ENCODE data around the gene RGS6. TPM values are rescaled to one million over a fixed set of nuclear protein-coding genes. Genes with fewer than 3 reads are reported as not detected.

The RGS6 gene
- total RNA-seq, 1 experiment from 2014 or later: not detected

DNA sequence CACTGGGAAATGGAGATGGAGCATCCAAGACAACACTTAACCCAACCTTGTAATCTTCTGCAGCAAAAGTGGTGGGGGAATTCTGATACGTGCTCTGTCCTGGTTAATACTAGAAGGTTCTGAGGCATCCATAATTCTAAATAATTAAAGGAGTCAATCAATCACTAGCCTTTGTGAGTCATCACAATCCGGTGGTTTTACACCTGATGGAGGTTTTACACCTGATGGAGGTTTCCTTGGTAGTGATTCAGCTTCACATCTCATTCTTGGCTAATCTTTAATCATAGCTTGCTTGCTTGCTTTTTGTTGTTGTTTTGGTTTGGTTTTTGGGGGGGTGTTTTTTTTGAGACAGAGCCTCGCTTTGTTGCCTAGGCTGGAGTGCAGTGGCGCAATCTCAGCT is 618.3 kb downstream of the RGS6 start:
- DNase-seq (ENCODE audit: low read depth): no peak

DNA sequence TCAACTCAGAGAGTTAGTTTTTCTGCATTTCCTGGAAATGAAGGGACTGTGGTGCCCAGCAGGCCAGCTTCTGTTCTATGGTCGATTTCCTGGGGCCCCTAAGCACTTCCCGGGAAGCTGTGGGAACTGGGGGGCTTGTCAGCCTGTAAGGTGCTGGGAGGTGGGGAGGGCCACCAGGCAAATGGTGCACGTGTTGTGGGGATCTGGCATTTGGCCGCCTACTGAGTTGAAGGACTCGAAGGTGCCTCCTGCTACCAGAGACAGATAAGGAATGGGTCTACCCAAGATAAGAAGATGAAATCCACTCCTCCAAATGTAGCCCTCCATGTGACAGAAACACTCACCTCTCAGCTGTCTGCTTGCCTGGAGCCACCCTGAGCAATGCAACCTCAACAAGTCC is 620.0 kb downstream of the RGS6 start:
- no peak for DNase-seq (ENCODE audit: low read depth)

DNA sequence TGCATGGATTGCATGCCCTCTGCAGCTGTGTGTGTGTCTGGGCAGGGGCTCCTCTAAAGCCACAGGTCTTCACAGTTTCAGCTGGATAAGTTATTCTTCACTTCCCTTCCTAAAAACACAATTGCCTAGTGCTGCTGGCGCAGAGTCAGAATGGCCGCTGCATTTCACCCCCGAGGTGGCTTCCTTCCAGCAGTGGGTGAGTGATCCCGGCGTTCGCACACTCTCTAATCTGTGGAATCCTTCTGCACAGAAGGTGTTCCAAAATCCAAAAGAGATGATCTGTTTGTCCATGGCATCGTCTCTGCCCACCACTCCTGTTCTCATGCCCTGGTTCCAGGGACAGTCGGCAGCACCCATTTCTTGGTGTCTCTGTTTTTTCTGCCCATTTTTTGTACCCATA is 620.9 kb downstream of the RGS6 start:
- DNase-seq (ENCODE audit: low read depth): no peak

- DNase-seq (ENCODE audit: low read depth): no peak
These were observed 621.4 kb downstream of the RGS6 start for GRCh38 chr14:72553656-72554055.

DNA sequence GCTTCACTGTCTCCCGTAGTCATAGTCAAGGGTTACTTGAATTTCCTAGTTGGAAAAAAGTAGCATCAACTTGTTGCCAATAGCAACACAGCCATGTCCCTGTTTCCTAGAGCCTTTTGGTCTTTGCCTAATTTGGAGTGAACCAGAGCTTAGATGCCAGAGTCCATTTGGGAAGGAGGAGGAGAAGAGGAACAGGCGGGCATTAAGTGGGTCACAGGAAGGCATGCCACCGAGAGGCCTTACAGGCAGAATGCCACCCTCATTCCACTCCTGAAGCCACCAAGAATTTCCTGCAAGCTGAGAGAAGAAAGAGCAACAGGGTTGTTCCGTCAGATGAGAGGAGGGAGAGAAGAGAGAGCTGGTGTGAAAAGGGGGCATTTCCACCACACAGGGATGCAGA is 622.2 kb downstream of the RGS6 start:
- DNase-seq (ENCODE audit: low read depth): no peak

GRCh38 chr14:72554994-72555608 is 622.9 kb downstream of the RGS6 start:
- DNase-seq (ENCODE audit: low read depth): no peak

- DNase-seq (ENCODE audit: low read depth): no peak
These were observed 623.4 kb downstream of the RGS6 start for GRCh38 chr14:72555609-72556000.

DNA sequence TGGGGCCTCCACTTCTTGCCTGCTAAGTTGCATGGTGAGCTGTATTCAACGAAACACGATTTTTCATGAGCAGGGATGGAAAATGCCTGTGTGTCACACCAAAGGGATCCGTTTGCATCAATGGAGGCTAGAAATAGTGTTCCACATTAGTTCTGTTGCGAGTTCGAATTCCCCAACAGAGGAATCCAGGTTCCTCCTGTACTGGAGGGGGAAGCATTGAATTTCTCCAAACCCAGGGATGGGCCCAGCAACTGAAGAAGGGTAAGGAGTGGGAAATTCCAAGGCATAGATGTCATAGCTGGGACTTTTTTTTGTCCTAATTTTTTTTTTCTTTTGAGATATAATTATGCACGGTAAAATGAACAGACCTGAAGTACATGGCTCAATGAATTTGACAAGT is 625.4 kb downstream of the RGS6 start:
- no peak for DNase-seq (ENCODE audit: low read depth)

DNA sequence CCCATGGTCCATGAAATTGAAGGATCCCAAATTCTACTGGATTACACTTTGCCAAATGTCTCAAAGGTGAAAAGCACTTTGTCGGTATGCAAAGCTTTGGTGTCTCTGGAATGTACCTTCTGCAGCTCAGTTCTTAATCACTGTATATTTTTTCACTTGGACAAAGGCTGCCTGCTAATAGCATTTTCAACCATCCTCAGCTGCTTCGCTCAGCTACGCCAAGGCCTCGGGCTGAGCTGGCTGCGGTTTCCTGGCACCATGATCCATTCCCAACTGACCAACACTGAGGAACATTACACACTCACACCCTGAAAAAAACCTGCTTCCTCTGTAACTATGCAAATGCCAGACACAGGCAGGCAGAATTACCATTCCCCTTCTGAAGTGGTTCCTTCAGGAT is 626.5 kb downstream of the RGS6 start:
- DNase-seq (ENCODE audit: low read depth): peak; percentile 94

DNA sequence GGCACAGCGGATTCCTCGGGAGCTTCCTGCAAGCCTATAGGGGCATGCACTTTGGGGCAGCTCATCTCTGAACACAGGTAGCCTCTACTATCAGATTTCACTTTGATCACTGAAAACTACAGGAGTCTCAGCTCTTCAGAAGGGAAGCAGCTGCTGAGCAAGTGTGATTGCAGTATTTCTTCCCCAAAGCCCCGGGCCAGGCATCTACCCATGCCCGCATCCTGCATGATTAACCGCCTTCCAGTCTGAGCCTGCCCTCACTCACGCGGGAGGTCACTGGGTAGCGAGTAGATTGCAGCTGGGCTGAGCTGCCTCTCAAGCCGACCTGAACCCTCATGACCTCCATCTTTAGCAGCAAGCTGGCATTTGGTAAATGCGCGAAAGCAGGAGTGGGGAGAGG is 627.0 kb downstream of the RGS6 start:
- DNase-seq (ENCODE audit: low read depth): peak; percentile 67

- peak; percentile 21 for DNase-seq (ENCODE audit: low read depth)
These were observed 627.5 kb downstream of the RGS6 start for GRCh38 chr14:72559669-72560255.

DNA sequence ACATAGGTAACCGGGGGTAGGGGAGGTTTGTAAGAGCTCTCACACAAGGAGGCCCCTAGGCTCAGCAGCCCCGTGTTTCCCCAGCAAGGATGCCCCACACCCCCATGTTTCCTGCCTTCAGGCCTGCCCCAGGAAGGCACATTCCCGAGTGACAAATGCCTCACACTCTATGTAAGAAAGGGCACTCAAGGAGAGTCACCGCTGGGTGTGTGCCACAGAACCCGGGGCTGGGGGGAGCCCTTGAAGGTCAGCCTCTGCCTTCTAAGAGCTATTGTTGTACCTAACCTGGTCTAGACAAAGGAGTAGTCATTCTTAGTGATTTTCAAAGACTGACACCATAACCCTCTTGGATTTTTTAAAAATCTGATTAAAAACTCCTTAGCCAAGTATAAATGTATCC is 628.1 kb downstream of the RGS6 start:
- DNase-seq (ENCODE audit: low read depth): no peak

DNA sequence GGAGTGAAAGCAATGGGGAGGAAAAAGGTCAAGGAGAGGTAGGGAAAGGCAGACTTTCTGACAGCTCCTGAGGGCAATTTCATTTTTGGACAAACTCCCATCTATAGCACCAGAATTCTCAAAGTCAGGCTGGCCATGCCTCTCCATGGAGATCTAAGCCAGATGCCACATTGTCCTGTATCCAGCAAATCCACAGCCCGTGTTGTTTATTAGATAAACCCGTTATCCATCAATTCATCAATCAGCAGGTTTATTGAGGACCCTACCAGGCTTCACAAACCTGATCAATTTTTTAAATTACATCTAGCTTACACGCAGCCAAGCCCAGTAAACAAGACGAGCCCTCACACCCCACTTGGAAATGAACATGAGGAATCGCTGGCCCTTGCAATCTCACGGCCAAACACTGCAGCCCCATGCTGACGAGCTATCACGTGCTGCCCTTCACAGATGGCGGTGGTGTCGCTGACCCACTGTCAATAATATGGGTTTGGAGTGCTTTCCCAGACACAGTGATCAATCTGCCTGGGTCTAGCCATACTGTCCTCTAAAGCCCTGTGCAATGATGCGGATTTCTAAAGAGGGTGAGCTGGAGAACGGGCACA is 628.8 kb downstream of the RGS6 start:
- DNase-seq (ENCODE audit: low read depth): no peak

- DNase-seq (ENCODE audit: low read depth): no peak
These were observed 630.1 kb downstream of the RGS6 start for GRCh38 chr14:72562300-72562699.

- DNase-seq (ENCODE audit: low read depth): no peak
These were observed 631.4 kb downstream of the RGS6 start for GRCh38 chr14:72563676-72564075.

DNA sequence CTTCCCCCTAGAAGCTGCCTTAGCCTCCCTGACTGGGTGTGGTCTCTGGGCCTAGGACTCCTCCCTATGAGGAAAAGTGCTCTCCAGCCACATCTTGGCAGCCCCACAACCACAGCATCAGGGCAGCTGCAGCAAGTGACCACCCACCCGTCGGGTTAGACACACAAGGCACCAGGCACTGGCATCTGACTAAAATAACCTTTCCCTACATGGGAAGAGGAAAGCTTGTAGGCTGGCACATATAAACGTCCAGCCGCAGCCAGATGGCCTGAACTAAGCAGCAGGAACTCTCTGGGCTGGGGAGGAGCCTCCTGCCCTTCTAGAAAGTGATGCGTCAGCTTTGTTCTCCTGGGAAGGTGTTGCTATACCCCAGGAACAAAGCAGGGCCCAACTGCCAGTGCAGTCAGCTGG is 632.9 kb downstream of the RGS6 start:
- no peak for DNase-seq (ENCODE audit: low read depth)

- no peak for DNase-seq (ENCODE audit: low read depth)
These were observed 633.7 kb downstream of the RGS6 start for GRCh38 chr14:72565917-72566316.

GRCh38 chr14:72567226-72567625 is 635.0 kb downstream of the RGS6 start:
- no peak for DNase-seq (ENCODE audit: low read depth)

- DNase-seq (ENCODE audit: low read depth): no peak
These were observed 636.2 kb downstream of the RGS6 start for GRCh38 chr14:72568296-72568992.

GRCh38 chr14:72573725-72574417 is 641.6 kb downstream of the RGS6 start:
- DNase-seq (ENCODE audit: low read depth): no peak

- DNase-seq (ENCODE audit: low read depth): no peak
These were observed 642.5 kb downstream of the RGS6 start for GRCh38 chr14:72574715-72575114.

- no peak for DNase-seq (ENCODE audit: low read depth)
These were observed 644.0 kb downstream of the RGS6 start for GRCh38 chr14:72576258-72576657.
